T follicular helper cell (primary cell): Measurements from ENCODE around the gene MAGI1.

ENCODE experiments used
- DNase-seq: peaks from one replicate; pipeline ENCODE4 v3.0.0-alpha.2; 2020; ENCODE audit warnings: low read depth

The MAGI1 gene

GRCh38 chr3:65713016-65713415, 325.7 kb downstream of the MAGI1 start:
- DNase-seq: no peak

GRCh38 chr3:65712140-65712539, 326.6 kb downstream of the MAGI1 start:
- DNase-seq: no peak

GRCh38 chr3:65706776-65707568, 331.7 kb downstream of the MAGI1 start:
- no peak for DNase-seq

- DNase-seq: no peak
Measured at GRCh38 chr3:65706301-65706700, 332.4 kb downstream of the MAGI1 start.

- DNase-seq: no peak
Measured at GRCh38 chr3:65703820-65704219, 334.9 kb downstream of the MAGI1 start.

GRCh38 chr3:65703026-65703425, 335.7 kb downstream of the MAGI1 start:
- no peak for DNase-seq

- no peak for DNase-seq
Measured at GRCh38 chr3:65702202-65702601, 336.5 kb downstream of the MAGI1 start.

- DNase-seq: no peak
Measured at GRCh38 chr3:65701516-65701915, 337.2 kb downstream of the MAGI1 start.

GRCh38 chr3:65689436-65689835, 349.3 kb downstream of the MAGI1 start:
- DNase-seq: no peak

GRCh38 chr3:65687741-65688140, 351.0 kb downstream of the MAGI1 start:
- DNase-seq: no peak

- DNase-seq: no peak
Measured at GRCh38 chr3:65685621-65686235, 353.0 kb downstream of the MAGI1 start.

- no peak for DNase-seq
Measured at GRCh38 chr3:65678516-65678915, 360.2 kb downstream of the MAGI1 start.

- no peak for DNase-seq
Measured at GRCh38 chr3:65677486-65678010, 361.2 kb downstream of the MAGI1 start.

GRCh38 chr3:65676580-65676979, 362.1 kb downstream of the MAGI1 start:
- DNase-seq: no peak

GRCh38 chr3:65675011-65675410, 363.7 kb downstream of the MAGI1 start:
- DNase-seq: no peak

- no peak for DNase-seq
Measured at GRCh38 chr3:65674226-65674625, 364.5 kb downstream of the MAGI1 start.

- no peak for DNase-seq
Measured at GRCh38 chr3:65672871-65673815, 365.6 kb downstream of the MAGI1 start.

- DNase-seq: no peak
Measured at GRCh38 chr3:65672061-65672460, 366.7 kb downstream of the MAGI1 start.

- no peak for DNase-seq
Measured at GRCh38 chr3:65671004-65671403, 367.7 kb downstream of the MAGI1 start.

GRCh38 chr3:65669163-65669875, 369.4 kb downstream of the MAGI1 start:
- DNase-seq: no peak

GRCh38 chr3:65667963-65668362, 370.8 kb downstream of the MAGI1 start:
- no peak for DNase-seq
